HG03457 (cell line): Measurements from ENCODE around the gene STK16.

ENCODE experiments used
- ATAC-seq: cut with Tn5 transposase; IDR thresholded peaks from one replicate; pipeline ENCODE4 v1.9.1; 2021; ENCODE audit warnings: moderate number of reproducible peaks; ENCODE audit not compliant: unreplicated experiment

STK16 gene

GRCh38 chr2:219213486-219214071 lies 31.7 kb upstream of the STK16 start:
- ATAC-seq = no peak

GRCh38 chr2:219214141-219214540 lies 31.1 kb upstream of the STK16 start:
- ATAC-seq = no peak

- ATAC-seq = no peak
Measured at GRCh38 chr2:219214786-219215185, 30.5 kb upstream of the STK16 start.

- ATAC-seq = no peak
Measured at GRCh38 chr2:219215871-219216534, 29.3 kb upstream of the STK16 start.

- ATAC-seq = no peak
Measured at GRCh38 chr2:219216535-219216915, 28.8 kb upstream of the STK16 start.

- ATAC-seq = peak; percentile 22
Measured at GRCh38 chr2:219218217-219218731, 27.0 kb upstream of the STK16 start.

GRCh38 chr2:219218732-219219701 lies 26.3 kb upstream of the STK16 start, which contains the start of gene ABCB6:
ABCB6 (minus strand) TSS chr2:219218958; CDS start chr2:219218673, 285 bp downstream.
- ATAC-seq = peak; percentile 56

- ATAC-seq = no peak
Measured at GRCh38 chr2:219219784-219220532, 25.3 kb upstream of the STK16 start.

GRCh38 chr2:219220652-219221402 lies 24.5 kb upstream of the STK16 start:
- no peak for ATAC-seq

- ATAC-seq = no peak
Measured at GRCh38 chr2:219221957-219222518, 23.2 kb upstream of the STK16 start.

GRCh38 chr2:219223831-219224610 lies 21.3 kb upstream of the STK16 start:
- ATAC-seq = no peak

GRCh38 chr2:219225350-219225749 lies 19.9 kb upstream of the STK16 start:
- no peak for ATAC-seq

GRCh38 chr2:219228041-219228910 lies 17.0 kb upstream of the STK16 start:
- ATAC-seq = no peak

GRCh38 chr2:219228911-219229304 lies 16.4 kb upstream of the STK16 start:
- ATAC-seq = no peak

GRCh38 chr2:219229305-219230058 lies 15.8 kb upstream of the STK16 start, which contains the start of the genes ANKZF1 and ATG9A:
ANKZF1 (plus strand) TSS chr2:219229806; CDS start chr2:219230258, 452 bp downstream.
ATG9A (minus strand) TSS chr2:219229636; CDS start chr2:219228024, 1,612 bp downstream.
- ATAC-seq = peak; percentile 94

- no peak for ATAC-seq
Measured at GRCh38 chr2:219230059-219230540, 15.2 kb upstream of the STK16 start.

GRCh38 chr2:219234331-219234730 lies 10.9 kb upstream of the STK16 start:
- no peak for ATAC-seq
